ENCODE results near the gene SP2. TPM values are rescaled to one million over a fixed set of nuclear protein-coding genes. Genes with fewer than 3 reads are reported as not detected.

SP2 gene
- polyA plus RNA-seq, 6 donors from 2014 or later = 2.2 to 17.1 (median 9.4) TPM

DNA sequence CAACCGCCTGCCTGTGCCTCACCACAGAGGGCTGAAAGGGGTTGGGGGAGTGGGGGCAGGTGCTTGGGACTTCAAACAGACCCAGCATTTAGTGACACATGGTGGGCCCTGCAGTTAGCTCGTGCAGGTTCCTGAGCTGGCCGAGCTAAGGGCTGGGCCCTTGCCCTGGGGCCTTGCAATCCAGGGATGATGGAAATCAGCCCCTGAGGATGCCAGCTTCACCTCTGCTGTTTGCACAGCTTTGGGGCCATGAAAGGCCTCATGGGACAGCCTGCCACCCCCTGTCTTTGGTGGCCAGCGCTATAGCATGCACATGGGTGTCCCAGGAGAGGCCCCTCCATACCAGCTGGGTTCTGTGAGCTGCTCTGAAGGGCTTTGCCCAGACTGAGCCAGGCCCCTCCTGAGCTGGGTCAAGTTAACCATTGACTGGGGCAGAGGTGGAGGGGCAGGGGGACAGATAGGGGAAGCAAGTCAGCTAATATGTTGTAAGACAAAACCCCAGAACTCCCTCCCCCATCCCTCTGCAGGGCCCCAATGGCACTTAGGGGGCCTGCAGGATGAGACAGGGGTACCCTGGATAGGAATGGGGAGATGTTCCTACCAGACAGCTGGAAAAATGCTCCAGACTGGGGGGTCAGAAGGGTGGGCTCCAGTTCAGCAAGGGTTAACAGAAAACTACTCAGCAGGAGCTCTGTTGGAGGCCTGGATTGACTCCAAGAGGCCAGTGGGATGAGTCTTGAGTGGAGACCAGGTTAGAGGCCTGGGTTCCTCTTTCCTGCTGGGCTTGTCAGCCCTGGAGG lies 61.0 kb downstream of the SP2 start:
- Mint-ChIP-seq H3K4me3 (no peak overlapping the region), H3K27ac (no peak overlapping the region), H3K9me3 (no peaks in the 10 kb centered on the region), H3K4me1 (no peaks in the 10 kb centered on the region), H3K36me3 (no peaks in the 10 kb centered on the region), H3K27me3 (no peaks in the 10 kb centered on the region)
- DNase-seq (no peak), ATAC-seq (ENCODE audit: low read depth in 2 of 2) (no peak)

DNA sequence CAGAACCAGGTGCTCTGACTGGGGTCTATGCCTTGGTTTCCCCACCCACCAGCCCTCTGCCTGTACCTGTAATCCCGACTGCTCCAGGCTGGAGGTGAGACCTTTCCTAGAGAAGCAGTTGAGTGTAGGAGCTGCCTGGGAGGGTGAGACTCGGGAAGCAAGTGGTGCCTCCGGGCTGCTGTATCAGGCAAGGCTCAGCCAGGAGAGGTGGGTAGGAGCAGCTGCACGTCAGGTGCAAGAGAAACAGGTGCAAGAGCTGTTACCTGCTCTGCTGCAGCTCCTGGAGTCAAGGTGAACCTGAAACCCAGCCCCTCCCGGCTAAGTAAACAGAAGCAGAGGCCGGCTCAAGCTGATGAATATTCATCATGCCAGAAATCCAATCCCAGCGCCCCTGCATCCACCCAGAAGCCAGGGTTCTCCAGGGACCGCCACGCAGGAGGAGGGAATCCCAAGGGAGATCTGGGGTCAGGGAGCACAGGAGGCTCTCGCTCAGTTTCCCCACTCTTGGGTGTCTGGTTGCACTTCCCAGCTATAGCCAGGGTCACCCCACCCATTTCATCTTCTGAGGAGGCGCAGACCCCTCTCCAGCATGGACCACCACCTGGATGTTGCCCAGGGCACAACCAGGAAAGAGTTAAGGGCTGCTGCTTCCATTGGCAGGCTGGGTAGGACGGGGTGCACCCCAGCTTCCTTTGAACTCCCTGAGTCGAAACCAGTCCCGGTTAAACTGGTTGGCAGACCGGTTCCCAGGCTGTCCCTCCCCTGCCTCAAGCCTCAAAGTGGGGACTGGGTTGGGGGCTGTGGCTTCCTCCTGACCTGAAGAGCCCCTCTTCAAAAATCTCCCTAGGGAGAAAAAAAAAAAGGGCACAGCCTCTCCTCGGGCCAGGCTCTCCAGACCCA lies 61.8 kb downstream of the SP2 start, which contains the start of gene PRR15L:
Gene PRR15L (minus strand): TSS at position 293 of the 900 bp plus-strand sequence. CDS start 4,649 bp downstream, outside the sequence.
- Mint-ChIP-seq H3K27ac (no peak within 1 kb of the TSS), H3K4me1 (no peaks in the 10 kb centered on the region), H3K4me3 (no peak within 1 kb of the TSS), H3K27me3 (no peaks in the 10 kb centered on the region), H3K9me3 (no peaks in the 10 kb centered on the region), H3K36me3 (no peaks in the 10 kb centered on the region)
- no peak for ATAC-seq (ENCODE audit: low read depth in 2 of 2)
- DNase-seq = no peak

- no peaks in the 10 kb centered on the region for H3K9me3 Mint-ChIP-seq
- H3K36me3 Mint-ChIP-seq = no peaks in the 10 kb centered on the region
- DNase-seq (no peak), ATAC-seq (ENCODE audit: low read depth in 2 of 2) (no peak)
- no peak overlapping the region for H3K4me3 Mint-ChIP-seq
- no peaks in the 10 kb centered on the region for H3K27me3 Mint-ChIP-seq
- H3K27ac Mint-ChIP-seq = peak overlapping the region in 1 of 6 donors; percentile 9
- no peaks in the 10 kb centered on the region for H3K4me1 Mint-ChIP-seq
These were observed 64.0 kb downstream of the SP2 start for GRCh38 chr17:47959825-47960655.

DNA sequence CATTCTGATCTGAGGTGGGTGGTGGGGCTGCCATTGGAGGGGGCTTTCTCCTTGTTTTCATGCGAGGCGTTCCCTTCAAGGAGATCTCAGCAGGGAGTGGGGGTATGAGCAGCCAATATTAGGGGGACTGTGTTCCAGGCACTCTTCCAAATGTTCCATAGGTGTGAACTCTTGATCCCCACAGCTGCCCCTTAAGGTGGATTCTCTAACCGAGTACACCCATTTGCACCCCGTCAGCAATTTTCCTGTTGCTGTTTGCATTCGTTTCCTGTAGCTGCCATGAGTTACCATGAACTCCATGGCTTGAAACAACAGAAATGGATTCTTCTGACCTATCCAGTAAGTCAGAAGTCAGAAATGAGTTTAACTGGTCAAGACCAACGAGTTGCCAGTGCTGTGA lies 65.4 kb downstream of the SP2 start:
- H3K27me3 Mint-ChIP-seq = no peaks in the 10 kb centered on the region
- H3K4me3 Mint-ChIP-seq = no peak overlapping the region
- no peak for DNase-seq
- no peaks in the 10 kb centered on the region for H3K9me3 Mint-ChIP-seq
- no peak overlapping the region for H3K27ac Mint-ChIP-seq
- H3K36me3 Mint-ChIP-seq = no peaks in the 10 kb centered on the region
- H3K4me1 Mint-ChIP-seq = no peaks in the 10 kb centered on the region
- ATAC-seq (ENCODE audit: low read depth in 2 of 2) = no peak

DNA sequence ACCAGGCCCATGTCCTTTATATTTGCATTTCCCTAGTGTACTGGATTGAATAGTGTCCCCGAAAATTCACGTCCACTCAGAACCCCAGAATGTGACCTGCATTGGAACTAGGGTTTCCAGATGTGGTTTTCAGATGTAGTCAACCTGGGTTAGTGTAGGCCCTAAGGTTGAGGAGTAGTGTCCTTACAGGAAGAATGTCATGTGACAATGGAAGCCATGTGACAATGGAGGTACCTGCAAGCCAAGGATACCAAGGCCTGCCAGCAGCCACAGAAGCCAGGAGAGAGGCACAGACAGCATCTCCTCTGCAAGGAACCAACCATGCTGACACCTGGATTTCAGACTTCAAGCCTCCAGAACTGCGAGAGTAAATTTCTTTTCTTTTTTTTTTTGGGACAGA lies 66.9 kb downstream of the SP2 start:
- no peaks in the 10 kb centered on the region for H3K27me3 Mint-ChIP-seq

GRCh38 chr17:47964856-47965255 lies 68.8 kb downstream of the SP2 start:
- no peak overlapping the region for H3K27ac Mint-ChIP-seq
- DNase-seq (no peak), ATAC-seq (ENCODE audit: low read depth in 2 of 2) (no peak)
- H3K9me3 Mint-ChIP-seq = no peaks in the 10 kb centered on the region
- H3K4me1 Mint-ChIP-seq = peaks cover 4% of the 10 kb centered on the region in 3 donors
- no peak overlapping the region for H3K4me3 Mint-ChIP-seq
- H3K27me3 Mint-ChIP-seq = peaks cover 0 to 5% (median 0%) of the 10 kb centered on the region in 3 donors
- H3K36me3 Mint-ChIP-seq = no peaks in the 10 kb centered on the region

More for the DNA sequence above, 66.9 kb downstream of the SP2 start:
- H3K4me3 Mint-ChIP-seq = no peak overlapping the region
- no peaks in the 10 kb centered on the region for H3K4me1 Mint-ChIP-seq
- no peak for DNase-seq
- no peaks in the 10 kb centered on the region for H3K9me3 Mint-ChIP-seq
- no peaks in the 10 kb centered on the region for H3K36me3 Mint-ChIP-seq
- no peak for ATAC-seq (ENCODE audit: low read depth in 2 of 2)
- no peak overlapping the region for H3K27ac Mint-ChIP-seq

DNA sequence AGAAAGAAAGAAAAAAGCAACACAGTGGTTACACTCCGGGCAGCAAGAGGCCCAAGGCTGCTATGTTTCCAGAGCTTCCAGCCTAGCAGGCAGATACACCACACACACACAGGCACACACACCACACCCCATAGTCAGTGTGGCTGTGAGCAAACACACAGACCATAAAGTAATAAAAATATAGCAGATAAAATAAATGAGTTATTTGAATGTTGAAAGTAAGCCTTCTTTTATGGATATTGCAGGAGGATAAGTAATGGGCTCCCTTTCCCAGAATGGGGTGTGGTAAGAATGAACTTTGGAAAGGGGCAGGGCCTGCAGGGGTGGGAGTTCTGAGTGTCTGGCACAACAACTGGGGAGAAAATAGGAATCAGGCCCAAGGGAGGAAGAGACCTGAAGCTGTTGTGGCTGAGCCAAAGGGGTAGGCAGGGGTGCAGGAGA lies 70.1 kb downstream of the SP2 start:
- DNase-seq (no peak), ATAC-seq (ENCODE audit: low read depth in 2 of 2) (no peak)
- peaks cover 15 to 16% (median 16%) of the 10 kb centered on the region in 3 donors for H3K4me1 Mint-ChIP-seq
- H3K4me3 Mint-ChIP-seq = no peak overlapping the region
- H3K36me3 Mint-ChIP-seq = no peaks in the 10 kb centered on the region
- no peaks in the 10 kb centered on the region for H3K9me3 Mint-ChIP-seq
- H3K27me3 Mint-ChIP-seq = peaks cover 0 to 7% (median 0%) of the 10 kb centered on the region in 3 donors
- peak overlapping the region in 1 of 6 donors; percentile 69 for H3K27ac Mint-ChIP-seq

DNA sequence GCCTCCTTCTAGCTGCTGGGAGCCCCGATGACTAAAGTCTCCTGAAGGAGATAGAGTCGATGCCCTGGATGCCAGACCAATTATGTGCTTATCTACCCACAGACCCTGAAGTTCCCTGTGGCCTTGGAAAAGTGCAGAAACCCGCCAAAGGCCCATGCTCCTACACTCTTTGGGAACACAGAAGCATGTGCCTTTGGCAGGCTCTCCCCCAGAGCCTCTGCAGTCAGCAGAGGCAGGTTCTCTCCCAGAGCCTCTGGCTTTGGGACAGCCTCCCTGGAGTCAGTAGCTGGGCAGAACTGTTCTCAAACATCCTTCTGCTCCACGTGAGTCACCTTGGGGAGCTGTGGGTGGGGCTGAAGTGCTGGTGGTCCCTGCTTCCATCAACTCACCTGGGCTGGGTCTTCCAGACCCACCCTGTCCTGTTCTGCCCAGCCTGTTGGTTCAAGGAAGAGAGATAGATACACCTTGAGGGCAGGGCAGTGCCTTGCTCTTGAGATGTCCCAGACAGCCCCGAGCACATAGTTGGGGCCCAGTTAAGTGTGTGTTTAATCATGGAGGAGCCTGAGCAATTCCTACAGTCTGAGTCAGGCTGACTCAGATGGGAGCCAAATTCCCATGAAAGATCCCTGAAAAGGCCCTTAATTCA lies 71.7 kb downstream of the SP2 start:
- Mint-ChIP-seq H3K9me3 (no peaks in the 10 kb centered on the region), H3K36me3 (no peaks in the 10 kb centered on the region), H3K27ac (no peak overlapping the region), H3K4me1 (peaks cover 18 to 28% (median 24%) of the 10 kb centered on the region in 3 donors), H3K4me3 (peak overlapping the region in 1 of 8 donors; percentile 21), H3K27me3 (peaks cover 0 to 7% (median 0%) of the 10 kb centered on the region in 3 donors)
- no peak for DNase-seq
- ATAC-seq (ENCODE audit: low read depth in 2 of 2) = no peak

DNA sequence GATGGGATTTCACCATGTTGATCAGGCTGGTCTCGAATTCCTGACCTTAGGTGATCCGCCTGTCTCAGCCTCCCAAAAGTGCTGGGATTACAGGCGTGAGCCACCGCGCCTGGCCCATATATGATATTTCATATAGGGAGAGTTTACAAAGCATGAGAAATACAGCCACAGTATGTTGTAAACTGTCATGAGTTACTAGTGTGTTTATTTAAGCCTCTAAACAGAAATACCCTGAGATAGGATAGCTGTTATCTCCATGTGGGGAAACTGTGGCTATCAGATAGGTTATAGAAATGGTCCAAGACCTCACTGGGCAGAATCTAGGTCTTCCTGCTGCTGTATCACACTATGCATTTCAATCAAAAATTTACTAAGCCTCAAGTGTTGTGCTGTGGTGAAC lies 72.8 kb downstream of the SP2 start:
- Mint-ChIP-seq H3K36me3 (peaks cover 0 to 1% of the 10 kb centered on the region in 2 donors), H3K9me3 (no peaks in the 10 kb centered on the region), H3K27ac (no peak overlapping the region), H3K4me3 (peak overlapping the region in 2 of 8 donors; percentile 22 to 35), H3K4me1 (peaks cover 18 to 32% (median 24%) of the 10 kb centered on the region in 3 donors), H3K27me3 (peaks cover 0 to 7% (median 0%) of the 10 kb centered on the region in 3 donors)
- DNase-seq = no peak
- no peak for ATAC-seq (ENCODE audit: low read depth in 2 of 2)

- Mint-ChIP-seq H3K4me1 (peaks cover 18 to 34% (median 24%) of the 10 kb centered on the region in 3 donors), H3K36me3 (peaks cover 0 to 10% of the 10 kb centered on the region in 2 donors), H3K27ac (peak overlapping the region; percentile 26 to 98 (median 87)), H3K4me3 (peak overlapping the region; percentile 89 to 100 (median 98)), H3K9me3 (no peaks in the 10 kb centered on the region), H3K27me3 (peaks cover 0 to 7% (median 0%) of the 10 kb centered on the region in 3 donors)
- no peak for DNase-seq
- no peak for ATAC-seq (ENCODE audit: low read depth in 2 of 2)
These were observed 74.1 kb downstream of the SP2 start for GRCh38 chr17:47969930-47970724.

GRCh38 chr17:47970725-47971499 lies 74.9 kb downstream of the SP2 start, which contains the start of gene CDK5RAP3:
Gene CDK5RAP3 (plus strand): TSS chr17:47971113. CDS start chr17:47971147, 34 bp downstream.
- H3K36me3 Mint-ChIP-seq = peaks cover 6 to 16% of the 10 kb centered on the region in 2 donors
- peak; percentile 100 for DNase-seq
- peaks cover 0 to 7% (median 0%) of the 10 kb centered on the region in 3 donors for H3K27me3 Mint-ChIP-seq
- H3K4me1 Mint-ChIP-seq = peaks cover 21 to 34% (median 24%) of the 10 kb centered on the region in 3 donors
- peak within 1 kb of the TSS; percentile 91 to 98 (median 94) for H3K27ac Mint-ChIP-seq
- H3K4me3 Mint-ChIP-seq = peak within 1 kb of the TSS; percentile 95 to 100 (median 98)
- peak; percentile 96 to 97 for ATAC-seq (ENCODE audit: low read depth in 2 of 2)
- no peaks in the 10 kb centered on the region for H3K9me3 Mint-ChIP-seq

Measured in naive B cell (primary cell).